Fibroblast of mammary gland (primary cell): ENCODE data around the gene DNAJA2.

Experiments
- DNase-seq: peaks from one replicate; pipeline ENCODE4 v3.0.0-alpha.2; 2010; ENCODE audit warnings: low read depth
- H3K4me3 ChIP-seq: 2 replicates; pipeline ENCODE4 v1.5.1; 2011; ENCODE audit warnings: low read depth, mild to moderate bottlenecking, low read length, moderate library complexity; ENCODE audit not compliant: control insufficient read depth
- CTCF ChIP-seq: conservative IDR thresholded peaks from 2 replicates; pipeline ENCODE4 v1.5.1; 2011; ENCODE audit warnings: low read depth, low read length, inconsistent platforms; ENCODE audit not compliant: control insufficient read depth, insufficient read depth

Gene DNAJA2

GRCh38 chr16:46973207-46973995 lies at the start of gene DNAJA2:
DNAJA2 (minus strand) TSS chr16:46973674; CDS start chr16:46973572, 102 bp downstream.
- DNase-seq: peak; percentile 81
- TF ChIP-seq CTCF: no peak
- H3K4me3 ChIP-seq: peak within 1 kb of the TSS; percentile 88

GRCh38 chr16:47019568-47019967 lies 46.1 kb upstream of the DNAJA2 start:
- no peak overlapping the region for H3K4me3 ChIP-seq
- TF ChIP-seq CTCF: peak; percentile 29
- DNase-seq: no peak

GRCh38 chr16:47018223-47018891 lies 44.9 kb upstream of the DNAJA2 start:
- H3K4me3 ChIP-seq: no peak overlapping the region
- peak; percentile 21 for DNase-seq
- TF ChIP-seq CTCF: peak; percentile 30

GRCh38 chr16:47017636-47018035 lies 44.2 kb upstream of the DNAJA2 start:
- H3K4me3 ChIP-seq: no peak overlapping the region
- no peak for TF ChIP-seq CTCF
- no peak for DNase-seq

GRCh38 chr16:47016700-47017133 lies 43.2 kb upstream of the DNAJA2 start:
- TF ChIP-seq CTCF: no peak
- H3K4me3 ChIP-seq: no peak overlapping the region
- no peak for DNase-seq

GRCh38 chr16:47013910-47014309 lies 40.4 kb upstream of the DNAJA2 start:
- no peak for TF ChIP-seq CTCF
- no peak for DNase-seq
- H3K4me3 ChIP-seq: no peak overlapping the region
